HTERT RPE-1 (cell line): ENCODE measurements around the gene JMJD4.

Experiments used
- in situ Hi-C: fragments of 300-500 bp; cut with MboI; formaldehyde crosslinking; loops from 4 replicates; pipeline ENCODE4 v1.14.3; 2020; ENCODE audit warnings: low sequenced_read_pairs

Gene JMJD4

GRCh38 chr1:227753999-227754711 is 19.1 kb upstream of the JMJD4 start:
- in situ Hi-C loops, result no loop called here

- in situ Hi-C loops, result no loop called here
These were observed 15.0 kb upstream of the JMJD4 start for GRCh38 chr1:227749916-227750710.

- in situ Hi-C loops, result no loop called here
These were observed 14.1 kb upstream of the JMJD4 start for GRCh38 chr1:227749225-227749624.

- in situ Hi-C loops, result no loop called here
These were observed 13.5 kb upstream of the JMJD4 start for GRCh38 chr1:227748496-227749182.

- in situ Hi-C loops, result no loop called here
These were observed 12.9 kb upstream of the JMJD4 start for GRCh38 chr1:227747948-227748495.

- in situ Hi-C loops, result no loop called here
These were observed 12.3 kb upstream of the JMJD4 start for GRCh38 chr1:227747382-227747781.

GRCh38 chr1:227746676-227747075 is 11.6 kb upstream of the JMJD4 start:
- in situ Hi-C loops, result no loop called here

- in situ Hi-C loops, result no loop called here
These were observed 10.6 kb upstream of the JMJD4 start for GRCh38 chr1:227745568-227746265.

- in situ Hi-C loops, result no loop called here
These were observed 9.6 kb upstream of the JMJD4 start for GRCh38 chr1:227744668-227745067.

GRCh38 chr1:227742738-227743715 is 7.9 kb upstream of the JMJD4 start:
- in situ Hi-C loops, result no loop called here

- in situ Hi-C loops, result no loop called here
These were observed 6.2 kb upstream of the JMJD4 start for GRCh38 chr1:227741166-227741870.

GRCh38 chr1:227740401-227740960 is 5.4 kb upstream of the JMJD4 start:
- in situ Hi-C loops, result no loop called here

GRCh38 chr1:227739636-227740035 is 4.5 kb upstream of the JMJD4 start:
- in situ Hi-C loops, result no loop called here

- in situ Hi-C loops, result no loop called here
These were observed 3.7 kb upstream of the JMJD4 start for GRCh38 chr1:227738820-227739219.

- in situ Hi-C loops, result no loop called here
These were observed 1.8 kb upstream of the JMJD4 start for GRCh38 chr1:227736814-227737432.

GRCh38 chr1:227735539-227736285 is 610 bp upstream of the JMJD4 start:
- in situ Hi-C loops, result no loop called here

GRCh38 chr1:227734546-227734855 is 601 bp downstream of the JMJD4 start:
- in situ Hi-C loops, result no loop called here
